Karpas-422 (cell line): ENCODE data around the gene PPP2R2B. TPM values are rescaled to one million over a fixed set of nuclear protein-coding genes. Genes with fewer than 3 reads are reported as not detected.

Source experiments
- DNase-seq: peaks from one replicate; pipeline ENCODE4 v3.0.0-alpha.2; 2015
- H2AFZ ChIP-seq: fragments of 200-600 bp; sonication (generic); 2 replicates; pipeline ENCODE4 v1.6.1; 2014; ENCODE audit warnings: antibody characterized with exemption, low read length, mixed read lengths
- H3K27ac ChIP-seq: fragments of 200-600 bp; sonication (generic); 2 replicates; pipeline ENCODE4 v1.5.1; 2014; ENCODE audit warnings: mild to moderate bottlenecking, low read length, moderate library complexity
- H3K27me3 ChIP-seq: fragments of 200-600 bp; sonication (generic); 2 replicates; pipeline ENCODE4 v1.6.1; 2014; ENCODE audit warnings: low read length, mixed read lengths
- H3K36me3 ChIP-seq: fragments of 200-600 bp; sonication (generic); 2 replicates; pipeline ENCODE4 v1.6.1; 2014; ENCODE audit warnings: low read length, mixed read lengths; ENCODE audit not compliant: insufficient read depth
- H3K4me1 ChIP-seq: fragments of 200-600 bp; sonication (generic); 2 replicates; pipeline ENCODE4 v1.6.1; 2014; ENCODE audit warnings: mild to moderate bottlenecking, low read length, mixed read lengths
- H3K4me2 ChIP-seq: fragments of 200-600 bp; sonication (generic); 2 replicates; pipeline ENCODE4 v1.6.1; 2014; ENCODE audit warnings: low read length, low read depth, mild to moderate bottlenecking; ENCODE audit not compliant: poor library complexity, severe bottlenecking
- H3K4me3 ChIP-seq: fragments of 200-600 bp; sonication (generic); 2 replicates; pipeline ENCODE4 v1.5.1; 2014; ENCODE audit warnings: mild to moderate bottlenecking, antibody characterized with exemption, low read length, mixed read lengths
- H3K79me2 ChIP-seq: fragments of 200-600 bp; sonication (generic); 2 replicates; pipeline ENCODE4 v1.6.1; 2014; ENCODE audit warnings: mild to moderate bottlenecking, low read length, mixed read lengths
- H3K9ac ChIP-seq: fragments of 200-600 bp; sonication (generic); 2 replicates; pipeline ENCODE4 v1.6.0; 2014; ENCODE audit warnings: low read length
- H3K9me2 ChIP-seq: fragments of 200-600 bp; sonication (generic), shearing (Covaris generic); replicated peaks from 2 replicates; pipeline ENCODE4 v1.6.0; 2014; ENCODE audit warnings: mild to moderate bottlenecking, low read length, moderate library complexity; ENCODE audit not compliant: insufficient read depth
- H3K9me3 ChIP-seq: fragments of 300-700, 200-600 bp; sonication (generic); 2 replicates; pipeline ENCODE4 v1.6.1; 2014; ENCODE audit warnings: low read length, mixed read lengths
- H4K20me1 ChIP-seq: fragments of 200-600 bp; sonication (generic); 2 replicates; pipeline ENCODE4 v1.6.1; 2014; ENCODE audit warnings: mild to moderate bottlenecking, antibody characterized with exemption, low read length, low read depth; ENCODE audit not compliant: insufficient read depth
- total RNA-seq: library from RNA; depleted of rRNA; stranded (reverse); fragments of >200 nt; shearing (Covaris generic); gene quantifications from 2 replicates; pipeline ENCODE4 v1.2.3, GENCODE V29; 2014; ENCODE audit warnings: low replicate concordance

Gene PPP2R2B
- total RNA-seq, 1 experiment from 2014 or later = not detected

DNA sequence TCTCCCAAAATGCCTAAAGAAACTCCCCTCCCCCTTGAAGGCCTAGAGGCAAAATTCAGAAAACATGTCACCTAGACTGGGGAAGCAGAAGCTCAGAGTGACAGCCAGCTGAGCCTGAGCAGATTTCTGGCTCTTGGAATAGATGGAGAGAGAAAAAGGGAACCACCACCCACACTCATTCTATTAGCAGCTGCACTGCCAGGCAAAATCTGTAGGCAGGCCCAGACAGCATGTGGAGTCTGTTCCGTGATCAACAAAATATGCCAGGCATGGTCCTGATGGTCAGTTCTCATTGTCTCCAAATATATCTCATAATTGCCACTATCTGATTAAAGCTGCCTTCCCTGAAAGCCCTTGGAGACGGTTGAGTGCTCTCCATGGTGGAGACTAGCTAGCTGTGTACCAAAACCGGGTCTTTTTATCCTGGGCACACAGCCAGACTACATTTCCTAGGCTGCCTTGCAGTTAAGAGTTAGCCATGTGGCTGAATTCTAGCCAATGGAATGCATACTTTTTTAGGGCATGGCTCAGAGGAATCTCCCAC is 230.8 kb downstream of the PPP2R2B start:
- Histone ChIP-seq H3K4me3 (no peak overlapping the region), H2AFZ (no peak overlapping the region), H3K79me2 (no peaks in the 10 kb centered on the region), H3K36me3 (no peaks in the 10 kb centered on the region), H3K9me2 (no peaks in the 10 kb centered on the region), H3K27ac (no peak overlapping the region), H3K4me2 (no peak overlapping the region), H3K27me3 (no peaks in the 10 kb centered on the region), H3K4me1 (no peaks in the 10 kb centered on the region), H4K20me1 (no peaks in the 10 kb centered on the region), H3K9ac (no peak overlapping the region), H3K9me3 (no peaks in the 10 kb centered on the region)
- no peak for DNase-seq

- Histone ChIP-seq H3K4me1 (no peaks in the 10 kb centered on the region), H3K9me3 (no peaks in the 10 kb centered on the region), H2AFZ (no peak overlapping the region), H3K4me3 (no peak overlapping the region), H3K4me2 (no peak overlapping the region), H3K9me2 (no peaks in the 10 kb centered on the region), H4K20me1 (no peaks in the 10 kb centered on the region), H3K27ac (no peak overlapping the region), H3K79me2 (no peaks in the 10 kb centered on the region), H3K27me3 (no peaks in the 10 kb centered on the region), H3K36me3 (no peaks in the 10 kb centered on the region), H3K9ac (no peak overlapping the region)
- DNase-seq = no peak
Measured at GRCh38 chr5:146646441-146646840, 232.1 kb downstream of the PPP2R2B start.

DNA sequence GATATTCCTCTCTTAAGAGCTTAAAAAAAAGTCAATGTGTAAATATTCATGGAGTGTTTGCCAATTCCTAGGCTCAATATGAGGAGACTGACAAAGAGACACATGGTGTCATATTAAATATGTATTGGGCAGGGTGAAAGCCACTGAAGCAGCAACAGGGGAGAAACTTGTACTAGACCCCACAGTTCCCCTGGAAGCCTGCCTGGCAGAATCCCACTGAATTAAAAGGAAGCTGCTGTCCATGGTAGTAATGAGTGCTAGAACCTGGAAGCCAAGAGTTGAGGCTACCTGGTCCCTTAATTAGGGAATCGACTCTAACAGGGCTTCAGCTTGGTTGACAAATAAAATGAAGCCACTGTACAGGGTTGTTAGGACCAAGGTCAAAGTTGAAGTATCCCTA is 233.2 kb downstream of the PPP2R2B start:
- Histone ChIP-seq H3K36me3 (no peaks in the 10 kb centered on the region), H3K4me1 (no peaks in the 10 kb centered on the region), H3K4me2 (no peak overlapping the region), H2AFZ (no peak overlapping the region), H3K27me3 (no peaks in the 10 kb centered on the region), H3K27ac (no peak overlapping the region), H4K20me1 (no peaks in the 10 kb centered on the region), H3K9me2 (no peaks in the 10 kb centered on the region), H3K9ac (no peak overlapping the region), H3K79me2 (no peaks in the 10 kb centered on the region), H3K9me3 (no peaks in the 10 kb centered on the region), H3K4me3 (no peak overlapping the region)
- no peak for DNase-seq

GRCh38 chr5:146644831-146645230 is 233.7 kb downstream of the PPP2R2B start:
- Histone ChIP-seq H3K79me2 (no peaks in the 10 kb centered on the region), H3K9me2 (no peaks in the 10 kb centered on the region), H3K9me3 (no peaks in the 10 kb centered on the region), H3K4me2 (no peak overlapping the region), H3K4me3 (no peak overlapping the region), H3K27me3 (no peaks in the 10 kb centered on the region), H3K4me1 (no peaks in the 10 kb centered on the region), H3K27ac (no peak overlapping the region), H3K9ac (no peak overlapping the region), H4K20me1 (no peaks in the 10 kb centered on the region), H3K36me3 (no peaks in the 10 kb centered on the region), H2AFZ (no peak overlapping the region)
- no peak for DNase-seq

- no peaks in the 10 kb centered on the region for H3K4me1 ChIP-seq
- H2AFZ ChIP-seq = no peak overlapping the region
- H3K27ac ChIP-seq = no peak overlapping the region
- no peaks in the 10 kb centered on the region for H3K9me2 ChIP-seq
- no peak overlapping the region for H3K9ac ChIP-seq
- no peaks in the 10 kb centered on the region for H3K9me3 ChIP-seq
- H3K36me3 ChIP-seq = no peaks in the 10 kb centered on the region
- no peak overlapping the region for H3K4me2 ChIP-seq
- H3K4me3 ChIP-seq = no peak overlapping the region
- no peaks in the 10 kb centered on the region for H4K20me1 ChIP-seq
- no peaks in the 10 kb centered on the region for H3K79me2 ChIP-seq
- H3K27me3 ChIP-seq = no peaks in the 10 kb centered on the region
- no peak for DNase-seq
Measured at GRCh38 chr5:146643776-146644175, 234.8 kb downstream of the PPP2R2B start.

DNA sequence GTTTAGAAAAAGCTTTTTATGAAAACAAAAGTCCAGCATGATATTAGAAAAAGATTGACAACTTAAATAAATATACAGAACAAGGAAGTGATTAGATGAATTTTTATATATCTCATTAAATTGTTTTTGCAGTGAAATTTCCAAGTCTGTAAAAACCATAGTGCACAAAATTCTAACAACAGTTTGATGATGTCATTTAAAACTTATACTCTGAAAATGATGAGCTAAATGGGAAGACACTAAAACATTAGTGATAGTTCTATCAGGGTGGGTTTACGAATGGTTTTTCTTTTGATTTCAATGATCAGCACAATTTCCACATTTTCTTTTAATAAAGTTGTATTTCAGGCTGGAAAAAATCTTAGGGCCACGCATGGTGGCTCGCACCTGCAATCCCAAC is 236.1 kb downstream of the PPP2R2B start:
- H3K27me3 ChIP-seq = no peaks in the 10 kb centered on the region
- H3K27ac ChIP-seq = no peak overlapping the region
- no peak overlapping the region for H3K4me3 ChIP-seq
- no peak overlapping the region for H3K9ac ChIP-seq
- no peaks in the 10 kb centered on the region for H3K9me3 ChIP-seq
- no peak overlapping the region for H3K4me2 ChIP-seq
- no peak overlapping the region for H2AFZ ChIP-seq
- H3K4me1 ChIP-seq = no peaks in the 10 kb centered on the region
- no peaks in the 10 kb centered on the region for H4K20me1 ChIP-seq
- no peaks in the 10 kb centered on the region for H3K36me3 ChIP-seq
- no peaks in the 10 kb centered on the region for H3K9me2 ChIP-seq
- no peaks in the 10 kb centered on the region for H3K79me2 ChIP-seq
- no peak for DNase-seq

DNA sequence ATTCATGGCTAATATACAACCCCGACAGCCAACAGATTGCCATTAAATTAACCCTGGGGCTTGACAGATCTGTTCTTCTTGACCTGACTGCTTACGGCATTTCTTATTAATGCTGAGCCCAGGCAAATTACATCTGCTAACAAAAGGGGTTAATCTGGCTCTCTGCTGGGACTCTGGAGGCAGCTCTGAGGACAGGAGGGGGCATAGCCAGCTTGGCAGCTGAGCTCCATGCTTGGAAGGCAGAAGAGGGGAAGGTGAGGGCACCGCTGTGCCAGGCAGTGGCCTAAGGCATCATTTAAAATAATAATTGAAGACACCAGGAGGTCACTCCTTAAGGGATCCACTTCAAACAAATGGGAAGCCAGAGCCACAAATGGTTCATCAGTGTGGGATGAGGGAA is 236.6 kb downstream of the PPP2R2B start:
- DNase-seq = no peak
- H4K20me1 ChIP-seq = no peaks in the 10 kb centered on the region

GRCh38 chr5:146640285-146640896 is 238.2 kb downstream of the PPP2R2B start:
- no peak overlapping the region for H3K27ac ChIP-seq
- no peaks in the 10 kb centered on the region for H3K27me3 ChIP-seq
- H3K9me3 ChIP-seq = no peaks in the 10 kb centered on the region
- no peak overlapping the region for H2AFZ ChIP-seq
- H3K4me2 ChIP-seq = no peak overlapping the region
- no peak overlapping the region for H3K4me3 ChIP-seq
- H3K4me1 ChIP-seq = no peaks in the 10 kb centered on the region
- no peaks in the 10 kb centered on the region for H3K79me2 ChIP-seq
- H3K9me2 ChIP-seq = no peaks in the 10 kb centered on the region
- H3K9ac ChIP-seq = no peak overlapping the region
- H4K20me1 ChIP-seq = no peaks in the 10 kb centered on the region
- DNase-seq = no peak
- no peaks in the 10 kb centered on the region for H3K36me3 ChIP-seq

More for the DNA sequence above, 236.6 kb downstream of the PPP2R2B start:
- Histone ChIP-seq H3K9me2 (no peaks in the 10 kb centered on the region), H3K9me3 (no peaks in the 10 kb centered on the region), H3K79me2 (no peaks in the 10 kb centered on the region), H3K4me1 (no peaks in the 10 kb centered on the region), H2AFZ (no peak overlapping the region), H3K9ac (no peak overlapping the region), H3K4me3 (no peak overlapping the region), H3K27ac (no peak overlapping the region), H3K4me2 (no peak overlapping the region), H3K36me3 (no peaks in the 10 kb centered on the region), H3K27me3 (no peaks in the 10 kb centered on the region)
